WERI-Rb-1 (cell line): ENCODE measurements around the gene HM13.
A peak's percentile ranks its signal among the peaks of the same experiment; 100 is the strongest.

Experiments
- DNase-seq: peaks from one replicate; pipeline ENCODE4 v3.0.0-alpha.2; 2020
- H3K27ac ChIP-seq: fragments of 250-450 bp; sonication (Bioruptor Pico); 2 replicates; pipeline ENCODE4 v1.5.1; 2020; ENCODE audit warnings: mild to moderate bottlenecking, moderate library complexity
- H3K27me3 ChIP-seq: fragments of 250-450 bp; sonication (Bioruptor Pico); 2 replicates; pipeline ENCODE4 v1.5.1; 2021; ENCODE audit warnings: mild to moderate bottlenecking, low read depth, moderate library complexity; ENCODE audit not compliant: insufficient read depth, severe bottlenecking
- H3K36me3 ChIP-seq: fragments of 250-450 bp; sonication (Bioruptor Pico); 2 replicates; pipeline ENCODE4 v1.5.1; 2020; ENCODE audit warnings: mild to moderate bottlenecking, moderate library complexity
- H3K4me3 ChIP-seq: 2 replicates; pipeline ENCODE4 v1.5.1; 2011; ENCODE audit warnings: low read depth, mild to moderate bottlenecking, control low read depth, low read length
- H3K9me3 ChIP-seq: fragments of 250-450 bp; sonication (Bioruptor Pico); 2 replicates; pipeline ENCODE4 v1.5.1; 2021; ENCODE audit warnings: mild to moderate bottlenecking, moderate library complexity; ENCODE audit not compliant: severe bottlenecking
- TF ChIP-seq, protein P1 (sequence below): IDR thresholded peaks from 2 replicates; pipeline ENCODE4 v1.5.1; 2011; ENCODE audit warnings: low read depth, mild to moderate bottlenecking, control low read depth, inconsistent platforms, low read length

HM13 gene

DNA sequence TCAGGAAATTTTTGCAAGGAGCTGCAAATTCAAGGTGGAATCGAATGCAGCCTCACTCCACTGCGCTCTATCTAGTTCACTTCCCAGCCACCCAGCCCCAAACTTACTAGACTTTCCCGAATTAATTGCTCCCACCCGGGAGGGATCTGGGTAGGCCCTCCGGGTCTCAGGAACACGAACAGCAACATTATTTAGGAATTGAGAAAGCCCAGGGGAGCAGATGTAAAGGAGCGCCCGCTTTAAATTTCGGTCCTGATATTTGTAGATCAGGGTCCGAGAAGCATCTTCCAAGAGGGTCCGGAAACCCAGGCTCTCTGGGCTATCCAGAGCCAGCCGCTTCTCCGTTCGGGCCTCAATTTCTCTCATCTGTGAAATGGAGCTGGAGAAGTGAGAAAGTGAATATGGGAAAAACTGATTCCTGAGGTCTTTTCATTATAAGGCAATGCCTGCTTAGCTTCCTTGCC lies 90.4 kb downstream of the HM13 start:
- H3K27me3 ChIP-seq, result no peaks in the 10 kb centered on the region
- H3K27ac ChIP-seq, result peak overlapping the region; percentile 99
- H3K4me3 ChIP-seq, result peak overlapping the region; percentile 87
- TF ChIP-seq, protein P1, sequence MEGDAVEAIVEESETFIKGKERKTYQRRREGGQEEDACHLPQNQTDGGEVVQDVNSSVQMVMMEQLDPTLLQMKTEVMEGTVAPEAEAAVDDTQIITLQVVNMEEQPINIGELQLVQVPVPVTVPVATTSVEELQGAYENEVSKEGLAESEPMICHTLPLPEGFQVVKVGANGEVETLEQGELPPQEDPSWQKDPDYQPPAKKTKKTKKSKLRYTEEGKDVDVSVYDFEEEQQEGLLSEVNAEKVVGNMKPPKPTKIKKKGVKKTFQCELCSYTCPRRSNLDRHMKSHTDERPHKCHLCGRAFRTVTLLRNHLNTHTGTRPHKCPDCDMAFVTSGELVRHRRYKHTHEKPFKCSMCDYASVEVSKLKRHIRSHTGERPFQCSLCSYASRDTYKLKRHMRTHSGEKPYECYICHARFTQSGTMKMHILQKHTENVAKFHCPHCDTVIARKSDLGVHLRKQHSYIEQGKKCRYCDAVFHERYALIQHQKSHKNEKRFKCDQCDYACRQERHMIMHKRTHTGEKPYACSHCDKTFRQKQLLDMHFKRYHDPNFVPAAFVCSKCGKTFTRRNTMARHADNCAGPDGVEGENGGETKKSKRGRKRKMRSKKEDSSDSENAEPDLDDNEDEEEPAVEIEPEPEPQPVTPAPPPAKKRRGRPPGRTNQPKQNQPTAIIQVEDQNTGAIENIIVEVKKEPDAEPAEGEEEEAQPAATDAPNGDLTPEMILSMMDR, result no peak
- peaks cover 23% of the 10 kb centered on the region for H3K36me3 ChIP-seq
- no peak for DNase-seq
- H3K9me3 ChIP-seq, result no peaks in the 10 kb centered on the region

- DNase-seq, result peak; percentile 98
- Histone ChIP-seq H3K4me3 (peak within 1 kb of the TSS; percentile 87), H3K27me3 (no peaks in the 10 kb centered on the region), H3K27ac (peak within 1 kb of the TSS; percentile 99), H3K9me3 (no peaks in the 10 kb centered on the region), H3K36me3 (peaks cover 23% of the 10 kb centered on the region)
- TF ChIP-seq, protein P1, result no peak
Measured at GRCh38 chr20:31605031-31605901, 91.0 kb downstream of the HM13 start, which contains the start of gene ID1. Gene ID1 (plus strand): TSS chr20:31605289. CDS start chr20:31605388, 99 bp downstream.

- H3K27ac ChIP-seq, result peak overlapping the region; percentile 99
- no peaks in the 10 kb centered on the region for H3K9me3 ChIP-seq
- peak overlapping the region; percentile 87 for H3K4me3 ChIP-seq
- DNase-seq, result peak; percentile 33
- H3K27me3 ChIP-seq, result no peaks in the 10 kb centered on the region
- TF ChIP-seq, protein P1, result no peak
- peaks cover 23% of the 10 kb centered on the region for H3K36me3 ChIP-seq
Measured at GRCh38 chr20:31605902-31606803, 91.9 kb downstream of the HM13 start.

DNA sequence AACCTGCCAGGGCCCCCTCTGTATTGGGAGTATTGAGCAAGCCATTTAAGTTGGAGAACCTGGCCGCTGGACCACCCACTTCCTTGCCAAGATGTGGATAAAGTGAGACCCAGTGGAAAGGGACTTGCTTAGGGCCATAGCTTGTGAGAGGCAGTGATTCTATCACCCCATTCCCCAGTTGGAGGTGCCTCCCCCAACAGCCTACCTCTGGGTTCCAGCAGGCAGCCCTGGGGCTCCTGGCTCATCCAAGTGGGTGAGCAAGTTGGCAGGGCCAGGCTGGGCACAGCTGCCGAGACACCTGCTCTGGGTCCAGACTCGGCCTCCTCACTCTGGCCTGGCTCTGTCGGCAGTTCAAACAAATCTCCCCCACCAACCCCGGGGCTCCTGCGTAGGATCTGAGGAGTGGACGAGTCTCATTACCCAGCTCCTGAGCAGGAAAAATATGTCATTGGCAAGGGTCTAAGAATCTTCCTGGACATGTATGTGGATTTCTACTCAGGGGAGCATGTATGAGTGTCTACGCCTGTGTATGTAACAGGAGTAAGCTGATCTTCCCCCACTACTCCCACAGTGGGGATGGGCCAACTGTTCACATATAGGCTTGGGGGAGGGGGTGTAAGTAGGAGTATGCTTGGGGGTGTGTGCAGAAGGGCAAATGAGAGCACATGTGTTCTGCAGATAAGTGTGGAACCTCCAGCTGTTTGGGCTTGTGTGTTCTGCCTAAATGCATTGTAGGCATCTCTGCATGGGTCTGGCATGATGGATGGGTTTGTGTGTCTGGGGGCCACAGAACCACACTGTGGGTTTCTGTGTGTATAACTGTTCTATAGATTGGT lies 92.8 kb downstream of the HM13 start:
- peak overlapping the region; percentile 99 for H3K27ac ChIP-seq
- DNase-seq, result peak; percentile 84
- H3K9me3 ChIP-seq, result no peaks in the 10 kb centered on the region
- H3K27me3 ChIP-seq, result no peaks in the 10 kb centered on the region
- H3K36me3 ChIP-seq, result peaks cover 23% of the 10 kb centered on the region
- peak overlapping the region; percentile 87 for H3K4me3 ChIP-seq
- TF ChIP-seq, protein P1, result no peak

DNA sequence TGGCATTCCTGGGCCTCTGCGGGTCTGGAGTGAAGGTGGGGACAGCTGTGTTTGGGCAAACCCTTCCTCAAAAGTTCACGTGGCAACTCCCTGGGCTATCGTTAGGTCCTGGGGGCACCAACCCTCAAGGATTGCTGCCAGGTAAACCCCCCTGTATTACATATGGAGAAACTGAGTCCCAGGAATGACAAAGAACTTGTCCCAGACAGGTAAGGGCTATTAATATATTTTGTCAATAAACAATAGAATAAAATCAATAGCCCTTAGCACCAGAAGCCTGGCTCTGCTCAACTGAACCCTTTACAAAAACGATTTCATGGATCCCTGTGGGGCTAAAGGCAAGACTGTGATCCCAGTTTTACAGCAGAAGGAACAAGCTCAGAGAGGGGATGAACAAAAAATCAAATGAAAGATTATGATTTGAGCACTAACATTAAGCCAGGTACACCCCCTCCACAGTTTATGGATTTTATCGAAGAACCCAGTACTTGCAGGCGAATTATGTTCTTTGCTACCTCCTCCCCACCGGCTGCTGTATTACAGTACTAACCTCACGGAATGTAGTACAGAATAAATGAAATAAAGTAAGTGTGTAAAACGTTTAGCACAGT lies 93.5 kb downstream of the HM13 start:
- peak overlapping the region; percentile 31 for H3K4me3 ChIP-seq
- peak overlapping the region; percentile 99 for H3K27ac ChIP-seq
- no peak for DNase-seq
- H3K36me3 ChIP-seq, result peaks cover 23% of the 10 kb centered on the region
- TF ChIP-seq, protein P1, result no peak
- H3K9me3 ChIP-seq, result no peaks in the 10 kb centered on the region
- no peaks in the 10 kb centered on the region for H3K27me3 ChIP-seq
